GM10847 (cell line): Measurements from ENCODE around the gene RIPK1.

ENCODE experiments used
- POLR2A ChIP-seq: IDR thresholded peaks from 2 replicates; pipeline ENCODE4 v1.6.1; 2011; ENCODE audit not compliant: insufficient read length; ENCODE audit errors: extremely low read depth

Gene RIPK1

GRCh38 chr6:3142536-3142935 lies 74.2 kb downstream of the RIPK1 start:
- TF ChIP-seq POLR2A: no peak

GRCh38 chr6:3143158-3143557 lies 74.9 kb downstream of the RIPK1 start:
- no peak for TF ChIP-seq POLR2A

GRCh38 chr6:3144571-3144970 lies 76.3 kb downstream of the RIPK1 start:
- TF ChIP-seq POLR2A: no peak

GRCh38 chr6:3147914-3148757 lies 79.8 kb downstream of the RIPK1 start:
- TF ChIP-seq POLR2A: no peak

GRCh38 chr6:3151691-3152090 lies 83.4 kb downstream of the RIPK1 start:
- TF ChIP-seq POLR2A: no peak

- TF ChIP-seq POLR2A: no peak
Observed at GRCh38 chr6:3152689-3153088, 84.4 kb downstream of the RIPK1 start.

- TF ChIP-seq POLR2A: peak; percentile 98
Observed at GRCh38 chr6:3157131-3157933, 89.0 kb downstream of the RIPK1 start, which contains the start of gene TUBB2A. Gene TUBB2A (minus strand): TSS chr6:3157544. CDS start chr6:3157463, 81 bp downstream.

- no peak for TF ChIP-seq POLR2A
Observed at GRCh38 chr6:3159805-3160781, 91.8 kb downstream of the RIPK1 start.

- TF ChIP-seq POLR2A: no peak
Observed at GRCh38 chr6:3162067-3162497, 93.8 kb downstream of the RIPK1 start.

GRCh38 chr6:3162565-3163247 lies 94.4 kb downstream of the RIPK1 start:
- TF ChIP-seq POLR2A: peak; percentile 39

GRCh38 chr6:3163248-3163594 lies 94.9 kb downstream of the RIPK1 start:
- TF ChIP-seq POLR2A: peak; percentile 34

- TF ChIP-seq POLR2A: no peak
Observed at GRCh38 chr6:3164388-3164787, 96.1 kb downstream of the RIPK1 start.
